ENCODE data around the gene GFPT1. TPM values are rescaled to one million over a fixed set of nuclear protein-coding genes. Genes with fewer than 3 reads are reported as not detected.

Gene GFPT1
- total RNA-seq, 1 donor from 2014 or later, result 126 TPM

DNA sequence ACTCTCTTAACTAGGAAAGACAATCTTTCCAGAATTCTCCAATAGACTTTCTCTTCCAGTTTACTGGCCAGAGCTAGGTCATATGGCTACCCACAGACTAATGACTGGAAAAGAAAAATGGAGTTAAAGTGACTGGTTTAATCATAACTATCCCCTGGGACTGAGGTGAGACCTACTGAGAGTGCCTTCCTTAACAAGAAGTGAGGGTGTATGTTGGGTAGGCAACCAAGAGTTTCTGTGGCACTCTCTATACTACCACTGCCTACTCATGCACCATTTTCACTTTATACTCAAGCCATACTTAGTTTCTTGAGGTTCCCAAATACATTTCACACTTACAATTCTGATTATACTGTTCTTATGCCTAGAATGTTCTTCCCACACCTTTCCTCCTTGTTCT lies 6.9 kb upstream of the GFPT1 start:
- Histone ChIP-seq H3K9ac (ENCODE audit: low read length) (no peak overlapping the region), H3K4me3 (ENCODE audit: insufficient read depth, low read depth, low read length) (no peak overlapping the region), H2AFZ (ENCODE audit: low read depth, low read length) (no peak overlapping the region), H3K4me1 (ENCODE audit: insufficient read depth, low read length) (no peaks in the 10 kb centered on the region), H3K27ac (ENCODE audit: low read depth, low read length) (no peak overlapping the region), H3K79me2 (ENCODE audit: insufficient read depth, low read length) (no peaks in the 10 kb centered on the region), H3K36me3 (ENCODE audit: insufficient read depth, low read length) (peaks cover 8% of the 10 kb centered on the region), H3K4me2 (ENCODE audit: low read length) (no peak overlapping the region), H4K20me1 (ENCODE audit: insufficient read depth, low read length) (no peaks in the 10 kb centered on the region), H3K9me3 (ENCODE audit: insufficient read depth, low read depth, low read length) (no peaks in the 10 kb centered on the region), H3K27me3 (ENCODE audit: insufficient read depth, low read length) (no peaks in the 10 kb centered on the region)
- Mint-ChIP-seq H3K4me3 (ENCODE audit: unreplicated experiment) (no peak overlapping the region), H3K27me3 (ENCODE audit: low read depth, unreplicated experiment) (no peaks in the 10 kb centered on the region), H3K9me3 (ENCODE audit: unreplicated experiment) (no peaks in the 10 kb centered on the region), H3K4me1 (ENCODE audit: low read depth, unreplicated experiment) (peaks cover 2% of the 10 kb centered on the region), H3K27ac (ENCODE audit: unreplicated experiment) (no peak overlapping the region), H3K36me3 (ENCODE audit: low read depth, unreplicated experiment) (peaks cover 6% of the 10 kb centered on the region)
- DNase-seq (ENCODE audit: low read depth), result no peak
- TF ChIP-seq CTCF (IDR thresholded peaks at IDR 0.05; ENCODE audit: insufficient read depth, low read depth, low read length) (no peak), EZH2 (IDR thresholded peaks at IDR 0.05; ENCODE audit: insufficient read depth, low read length) (no peak)
- no peak for FAIRE-seq

GRCh38 chr2:69390471-69390870 lies 3.4 kb upstream of the GFPT1 start:
- Histone ChIP-seq H3K4me3 (ENCODE audit: insufficient read depth, low read depth, low read length) (no peak overlapping the region), H3K79me2 (ENCODE audit: insufficient read depth, low read length) (peaks cover 17% of the 10 kb centered on the region), H3K36me3 (ENCODE audit: insufficient read depth, low read length) (peaks cover 5% of the 10 kb centered on the region), H3K9ac (ENCODE audit: low read length) (no peak overlapping the region), H2AFZ (ENCODE audit: low read depth, low read length) (no peak overlapping the region), H3K27ac (ENCODE audit: low read depth, low read length) (no peak overlapping the region), H4K20me1 (ENCODE audit: insufficient read depth, low read length) (peaks cover 3% of the 10 kb centered on the region), H3K9me3 (ENCODE audit: insufficient read depth, low read depth, low read length) (no peaks in the 10 kb centered on the region), H3K4me1 (ENCODE audit: insufficient read depth, low read length) (peaks cover 8% of the 10 kb centered on the region), H3K4me2 (ENCODE audit: low read length) (no peak overlapping the region), H3K27me3 (ENCODE audit: insufficient read depth, low read length) (no peaks in the 10 kb centered on the region)
- H3K9me3 Mint-ChIP-seq (ENCODE audit: unreplicated experiment), result no peaks in the 10 kb centered on the region
- H3K36me3 Mint-ChIP-seq (ENCODE audit: low read depth, unreplicated experiment), result peaks cover 8% of the 10 kb centered on the region
- no peaks in the 10 kb centered on the region for H3K27me3 Mint-ChIP-seq (ENCODE audit: low read depth, unreplicated experiment)
- TF ChIP-seq CTCF (IDR thresholded peaks at IDR 0.05; ENCODE audit: insufficient read depth, low read depth, low read length), result no peak
- TF ChIP-seq EZH2 (IDR thresholded peaks at IDR 0.05; ENCODE audit: insufficient read depth, low read length), result no peak
- H3K4me1 Mint-ChIP-seq (ENCODE audit: low read depth, unreplicated experiment), result peaks cover 13% of the 10 kb centered on the region
- H3K4me3 Mint-ChIP-seq (ENCODE audit: unreplicated experiment), result no peak overlapping the region
- DNase-seq (ENCODE audit: low read depth) (no peak), FAIRE-seq (no peak)
- no peak overlapping the region for H3K27ac Mint-ChIP-seq (ENCODE audit: unreplicated experiment)

DNA sequence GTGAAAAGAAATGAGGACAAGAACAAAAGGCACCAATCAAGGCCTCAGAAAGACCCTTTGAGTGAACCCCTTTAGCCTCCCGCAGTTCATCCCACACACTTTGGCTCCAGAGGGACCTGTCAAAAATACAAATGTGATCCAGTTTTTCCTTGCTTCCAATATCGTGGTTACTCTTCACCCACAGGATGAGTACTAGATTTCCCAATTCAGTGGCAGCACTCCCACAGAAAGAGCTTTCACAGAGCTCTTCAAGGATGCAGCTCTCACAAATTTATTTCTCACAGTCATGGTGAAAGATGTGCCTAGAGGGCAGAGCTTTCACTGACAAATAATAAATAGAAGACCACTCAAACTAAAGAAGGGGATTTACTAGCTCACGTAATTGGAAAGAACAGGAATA lies 3.0 kb upstream of the GFPT1 start:
- Histone ChIP-seq H3K79me2 (ENCODE audit: insufficient read depth, low read length) (peaks cover 22% of the 10 kb centered on the region), H3K4me3 (ENCODE audit: insufficient read depth, low read depth, low read length) (no peak overlapping the region), H3K4me1 (ENCODE audit: insufficient read depth, low read length) (peaks cover 9% of the 10 kb centered on the region), H2AFZ (ENCODE audit: low read depth, low read length) (no peak overlapping the region), H3K9me3 (ENCODE audit: insufficient read depth, low read depth, low read length) (no peaks in the 10 kb centered on the region), H4K20me1 (ENCODE audit: insufficient read depth, low read length) (peaks cover 7% of the 10 kb centered on the region), H3K9ac (ENCODE audit: low read length) (no peak overlapping the region), H3K27me3 (ENCODE audit: insufficient read depth, low read length) (no peaks in the 10 kb centered on the region), H3K36me3 (ENCODE audit: insufficient read depth, low read length) (peaks cover 5% of the 10 kb centered on the region), H3K4me2 (ENCODE audit: low read length) (no peak overlapping the region), H3K27ac (ENCODE audit: low read depth, low read length) (no peak overlapping the region)
- Mint-ChIP-seq H3K4me3 (ENCODE audit: unreplicated experiment) (no peak overlapping the region), H3K36me3 (ENCODE audit: low read depth, unreplicated experiment) (peaks cover 7% of the 10 kb centered on the region), H3K9me3 (ENCODE audit: unreplicated experiment) (no peaks in the 10 kb centered on the region), H3K27ac (ENCODE audit: unreplicated experiment) (no peak overlapping the region), H3K4me1 (ENCODE audit: low read depth, unreplicated experiment) (peaks cover 13% of the 10 kb centered on the region), H3K27me3 (ENCODE audit: low read depth, unreplicated experiment) (no peaks in the 10 kb centered on the region)
- no peak for TF ChIP-seq CTCF (IDR thresholded peaks at IDR 0.05; ENCODE audit: insufficient read depth, low read depth, low read length)
- TF ChIP-seq EZH2 (IDR thresholded peaks at IDR 0.05; ENCODE audit: insufficient read depth, low read length), result no peak
- no peak for FAIRE-seq
- no peak for DNase-seq (ENCODE audit: low read depth)

All from astrocyte (in vitro differentiated cells and primary cell).